ENCODE results near the gene TRAF3IP3. TPM values are rescaled to one million over a fixed set of nuclear protein-coding genes. Genes with fewer than 3 reads are reported as not detected.

The TRAF3IP3 gene
- total and polyA plus RNA-seq, 2 of the 13 experiments (the other 11 are each of a cell fraction or from before 2014, with no cell fraction given): not detected

- TF ChIP-seq ZNF609 (CRISPR knock-in tag; IDR thresholded peaks at IDR 0.05; ENCODE audit: borderline replicate concordance) (peak; percentile 52; the same call in 1 of the 2 replicates), GATAD1 (CRISPR knock-in tag; IDR thresholded peaks at IDR 0.05) (peak; percentile 52; the same call in 1 of the 2 replicates)
Observed at GRCh38 chr1:209747580-209748262, 8.1 kb upstream of the TRAF3IP3 start (continued).

GRCh38 chr1:209748620-209749019 is 7.2 kb upstream of the TRAF3IP3 start:
- FAIRE-seq (no peak), ATAC-seq (no peak), DNase-seq (ENCODE audit: low spot score) (no peak)
- no peaks in the 10 kb centered on the region for H3K9me3 ChIP-seq (ENCODE audit: low read length)
- H3K4me3 ChIP-seq (replicated peaks in 1 of 3; ENCODE audit: insufficient read depth in 1 of 3, low read depth in 2 of 3, low read length in 3 of 3): no peak overlapping the region
- no peak overlapping the region for H3K9ac ChIP-seq (ENCODE audit: insufficient read depth, low read depth, low read length)
- H3K79me2 ChIP-seq (ENCODE audit: insufficient read depth, low read length): no peaks in the 10 kb centered on the region
- no peak overlapping the region for H2AFZ ChIP-seq (ENCODE audit: low read length)
- H4K20me1 ChIP-seq (ENCODE audit: insufficient read depth, low read length): no peaks in the 10 kb centered on the region
- TF ChIP-seq ZNF143 (CRISPR knock-in tag; IDR thresholded peaks at IDR 0.05) (no peak), POLR2A (IDR thresholded peaks at IDR 0.05; ENCODE audit: insufficient read depth in 1 of 2, low read depth in 2 of 2, low read length in 2 of 2) (no peak), UBTF (CRISPR knock-in tag; IDR thresholded peaks at IDR 0.05) (no peak), ETV6 (CRISPR knock-in tag; conservative IDR thresholded peaks at IDR 0.05) (no peak), ZNF260 (CRISPR knock-in tag; IDR thresholded peaks at IDR 0.05; ENCODE audit: borderline replicate concordance, low read depth) (no peak), ZNF282 (IDR thresholded peaks at IDR 0.05; ENCODE audit: partially characterized antibody) (no peak), SMAD9 (CRISPR knock-in tag; IDR thresholded peaks at IDR 0.05) (no peak), ZNF761 (CRISPR knock-in tag; conservative IDR thresholded peaks at IDR 0.05) (no peak), NCOR1 (IDR thresholded peaks at IDR 0.05; ENCODE audit: borderline replicate concordance, low read length) (no peak), KLF16 (CRISPR knock-in tag; IDR thresholded peaks at IDR 0.05) (no peak), NFATC3 (CRISPR knock-in tag; IDR thresholded peaks at IDR 0.05) (no peak)
- no peaks in the 10 kb centered on the region; a peak in 1 of 5 replicates for H3K27me3 ChIP-seq (ENCODE audit: control insufficient read depth in 1 of 2, insufficient read depth in 2 of 2, low read length in 2 of 2)
- no TSS peak for BruUV-seq (replicated peaks)
- POLR2A ChIA-PET: no interaction called here
- peaks cover 9% of the 10 kb centered on the region for H3K4me1 ChIP-seq (ENCODE audit: insufficient read depth, low read length)
- H3K4me2 ChIP-seq (ENCODE audit: low read depth, low read length): no peak overlapping the region
- CTCF ChIA-PET (ENCODE audit: low intra/inter-chr PET ratio, low total read pairs): interaction anchor here (1.3 kb wide), 1 partner anchor 171 kb away, joined by 7 read pairs; no protein-coding TSS in a partner anchor
- intact Hi-C loops (cut with micrococcal nuclease; ENCODE audit: unreplicated experiment): loop anchor here (1.0 to 5.0 kb wide), 3 partner anchors 21 to 171 kb away; no protein-coding TSS in a partner anchor
- H3K27ac ChIP-seq (ENCODE audit: extremely low read length, insufficient read depth, low read length): no peak overlapping the region
- no peaks in the 10 kb centered on the region for H3K36me3 ChIP-seq (replicated peaks in 1 of 2; ENCODE audit: control insufficient read depth in 1 of 2, insufficient read depth in 2 of 2, low read length in 2 of 2)
- in situ Hi-C loops (cut with HindIII; ENCODE audit: extremely low pct_ligation_motif_present, low pct_unique_long_range_greater_than_20kb): no loop called here
- 40% methylated on average over 3 of the region's 4 CpGs for WGBS (ENCODE audit: low lambda C conversion rate)

Data from HepG2 (cell line).